H1 (cell line): ENCODE measurements around the gene AVPR2. TPM values are rescaled to one million over a fixed set of nuclear protein-coding genes. Genes with fewer than 3 reads are reported as not detected.

Source experiments
- CHD1 ChIP-seq: IDR thresholded peaks from 2 replicates; pipeline ENCODE4 v1.6.1; 2012; ENCODE audit warnings: low read depth, low read length, improper control_type of control experiment
- CHD7 ChIP-seq: fragments of 300-600 bp; sonication (generic); IDR thresholded peaks from 2 replicates; pipeline ENCODE4 v1.7.1; 2012; ENCODE audit warnings: low read length, moderate library complexity, mild to moderate bottlenecking, inconsistent platforms; ENCODE audit not compliant: insufficient replicate concordance
- KDM4A ChIP-seq: IDR thresholded peaks from one replicate; pipeline ENCODE4 v1.7.1; 2012; ENCODE audit warnings: low read depth, mild to moderate bottlenecking, moderate library complexity, low read length, inconsistent platforms; ENCODE audit not compliant: severe bottlenecking
- polyA plus RNA-seq, 7 experiments: library from polyadenylated mRNA; depleted of rRNA in 3 of 7; stranded (reverse) in 5 of 7; unstranded in 2 of 7; fragments of >200 nt in 5 of 7; fragments of 200-250 nt in 2 of 7; gene quantifications; 1 replicate in 5 of 7; 2 replicates in 1 of 7; 4 replicates in 1 of 7; pipeline versions ENCODE4 v1.2.1 to v1.2.3, GENCODE V29; 2011 to 2013; ENCODE audit warnings: missing spikeins in 2 of 7, mixed read lengths in 2 of 7
- total RNA-seq: library from RNA; stranded (reverse); fragmentation: NEBNext Ultra II Directional; extraction: Animal tissue kit (Norgen Biotek cat#: 25700); gene quantifications from 2 replicates; pipeline ENCODE4 v1.2.1, GENCODE V29; 2021

The AVPR2 gene
- total and polyA plus RNA-seq, 2 of the 8 experiments (the other 6 are each of a cell fraction or from before 2014, with no cell fraction given), result 0.09 TPM; not detected in 1

- TF ChIP-seq CHD7 (no peak), KDM4A (no peak), CHD1 (no peak)
Observed at GRCh38 chrX:153913211-153913610, 8.7 kb downstream of the AVPR2 start (continued).
